KMS-11 (cell line): ENCODE measurements around the gene LARGE1.

Experiments
- H2AFZ ChIP-seq: fragments of 200-600 bp; sonication (generic); 2 replicates; pipeline ENCODE4 v1.6.1; 2016; ENCODE audit warnings: antibody characterized with exemption, mixed run types, low read depth
- H3K27ac ChIP-seq: fragments of 200-600 bp; sonication (generic); 2 replicates; pipeline ENCODE4 v1.6.1; 2016; ENCODE audit warnings: mild to moderate bottlenecking, mixed run types
- H3K27me3 ChIP-seq: fragments of 200-600 bp; sonication (generic); 2 replicates; pipeline ENCODE4 v1.6.1; 2017; ENCODE audit warnings: mild to moderate bottlenecking, low read depth, mixed run types, moderate library complexity; ENCODE audit not compliant: insufficient read depth
- H3K36me3 ChIP-seq: fragments of 200-600 bp; sonication (generic); 2 replicates; pipeline ENCODE4 v1.6.1; 2017; ENCODE audit warnings: mild to moderate bottlenecking, mixed run types; ENCODE audit not compliant: insufficient read depth
- H3K4me1 ChIP-seq: fragments of 200-600 bp; sonication (generic); 2 replicates; pipeline ENCODE4 v1.6.1; 2016; ENCODE audit warnings: mild to moderate bottlenecking, low read depth, mixed run types; ENCODE audit not compliant: poor library complexity, severe bottlenecking
- H3K4me2 ChIP-seq: fragments of 200-600 bp; sonication (generic); 2 replicates; pipeline ENCODE4 v1.7.0; 2016; ENCODE audit warnings: mild to moderate bottlenecking, mixed run types
- H3K4me3 ChIP-seq: fragments of 200-600 bp; sonication (generic); IDR thresholded peaks from 2 replicates; pipeline ENCODE4 v1.6.1; 2017; ENCODE audit warnings: low read depth, low read length, mixed read lengths; ENCODE audit not compliant: insufficient read depth
- H3K79me2 ChIP-seq: fragments of 200-600 bp; sonication (generic); 2 replicates; pipeline ENCODE4 v1.6.1; 2016; ENCODE audit warnings: low read depth, mixed run types; ENCODE audit not compliant: insufficient read depth
- H3K9ac ChIP-seq: fragments of 200-600 bp; sonication (generic); 2 replicates; pipeline ENCODE4 v1.6.1; 2016; ENCODE audit warnings: mild to moderate bottlenecking, mixed run types
- H4K20me1 ChIP-seq: fragments of 200-600 bp; sonication (generic); 2 replicates; pipeline ENCODE4 v1.6.1; 2016; ENCODE audit warnings: mild to moderate bottlenecking, mixed run types; ENCODE audit not compliant: insufficient read depth
- CTCF ChIP-seq: fragments of 200-600 bp; sonication (generic); conservative IDR thresholded peaks from 2 replicates; pipeline ENCODE4 v1.6.1; 2017; ENCODE audit warnings: low read depth, mild to moderate bottlenecking, antibody characterized with exemption, low read length, moderate library complexity, mixed read lengths

The LARGE1 gene

GRCh38 chr22:33920927-33921524 lies 750 bp upstream of the LARGE1 start:
- H3K4me1 ChIP-seq = peaks cover 35% of the 10 kb centered on the region
- peaks cover 12% of the 10 kb centered on the region for H3K27me3 ChIP-seq
- no peak for TF ChIP-seq CTCF
- no peaks in the 10 kb centered on the region for H3K79me2 ChIP-seq
- H3K4me3 ChIP-seq = no peak overlapping the region
- H3K4me2 ChIP-seq = peak overlapping the region; percentile 91
- no peak overlapping the region for H3K27ac ChIP-seq
- peaks cover 8% of the 10 kb centered on the region; the same call in 1 of the 2 replicates for H4K20me1 ChIP-seq
- peak overlapping the region; percentile 98 for H2AFZ ChIP-seq
- no peaks in the 10 kb centered on the region for H3K36me3 ChIP-seq
- peak overlapping the region; percentile 31; the same call in 1 of the 2 replicates for H3K9ac ChIP-seq

- H3K4me2 ChIP-seq = peak overlapping the region; percentile 90
- H3K27ac ChIP-seq = no peak overlapping the region
- peaks cover 8% of the 10 kb centered on the region; the same call in 1 of the 2 replicates for H4K20me1 ChIP-seq
Observed at GRCh38 chr22:33919391-33920196, 682 bp downstream of the LARGE1 start.

GRCh38 chr22:33918676-33919365 lies 1.5 kb downstream of the LARGE1 start:
- Histone ChIP-seq H3K4me1 (peaks cover 35% of the 10 kb centered on the region), H3K36me3 (no peaks in the 10 kb centered on the region), H3K27ac (no peak overlapping the region), H4K20me1 (peaks cover 8% of the 10 kb centered on the region; the same call in 1 of the 2 replicates), H2AFZ (no peak overlapping the region), H3K9ac (no peak overlapping the region), H3K27me3 (peaks cover 12% of the 10 kb centered on the region), H3K79me2 (no peaks in the 10 kb centered on the region), H3K4me2 (peak overlapping the region; percentile 90), H3K4me3 (no peak overlapping the region)
- no peak for TF ChIP-seq CTCF

More at GRCh38 chr22:33919391-33920196, 682 bp downstream of the LARGE1 start:
- H3K9ac ChIP-seq = peak overlapping the region; percentile 44; the same call in 1 of the 2 replicates
- H3K4me1 ChIP-seq = peaks cover 35% of the 10 kb centered on the region
- H3K4me3 ChIP-seq = no peak overlapping the region
- no peaks in the 10 kb centered on the region for H3K79me2 ChIP-seq
- H3K27me3 ChIP-seq = peaks cover 12% of the 10 kb centered on the region
- no peaks in the 10 kb centered on the region for H3K36me3 ChIP-seq
- no peak for TF ChIP-seq CTCF
- peak overlapping the region; percentile 54 for H2AFZ ChIP-seq

GRCh38 chr22:33917744-33918406 lies 2.4 kb downstream of the LARGE1 start:
- Histone ChIP-seq H3K4me3 (no peak overlapping the region), H3K4me2 (peak overlapping the region; percentile 21; the same call in 1 of the 2 replicates), H3K36me3 (no peaks in the 10 kb centered on the region), H3K4me1 (peaks cover 28% of the 10 kb centered on the region), H3K79me2 (no peaks in the 10 kb centered on the region), H3K9ac (no peak overlapping the region), H2AFZ (no peak overlapping the region), H3K27me3 (peaks cover 7% of the 10 kb centered on the region), H3K27ac (no peak overlapping the region), H4K20me1 (peaks cover 8% of the 10 kb centered on the region; the same call in 1 of the 2 replicates)
- TF ChIP-seq CTCF = peak; percentile 35; the same call in 1 of the 2 replicates
